HG03575 (cell line): ENCODE measurements around the gene MPP3.
"Not testable (repeated sequence)": the region's sequence is repeated elsewhere in the genome, so short reads cannot be mapped to it uniquely, and the experiment has no call there.

Experiments used
- ATAC-seq: cut with Tn5 transposase; IDR thresholded peaks from one replicate; pipeline ENCODE4 v1.9.1; 2021; ENCODE audit not compliant: unreplicated experiment, insufficient number of reproducible peaks, low FRiP score; ENCODE audit errors: extremely low read depth

The MPP3 gene

GRCh38 chr17:43832976-43833829 is at the start of gene MPP3:
Gene MPP3 (minus strand): TSS chr17:43833146. CDS start chr17:43831906, 1,240 bp downstream.
- ATAC-seq: no peak

- no peak for ATAC-seq
These were observed 49.0 kb upstream of the MPP3 start for GRCh38 chr17:43881758-43882505.

- no peak for ATAC-seq
These were observed 48.2 kb upstream of the MPP3 start for GRCh38 chr17:43881181-43881580.

- no peak for ATAC-seq
These were observed 47.6 kb upstream of the MPP3 start for GRCh38 chr17:43880420-43880991.

DNA sequence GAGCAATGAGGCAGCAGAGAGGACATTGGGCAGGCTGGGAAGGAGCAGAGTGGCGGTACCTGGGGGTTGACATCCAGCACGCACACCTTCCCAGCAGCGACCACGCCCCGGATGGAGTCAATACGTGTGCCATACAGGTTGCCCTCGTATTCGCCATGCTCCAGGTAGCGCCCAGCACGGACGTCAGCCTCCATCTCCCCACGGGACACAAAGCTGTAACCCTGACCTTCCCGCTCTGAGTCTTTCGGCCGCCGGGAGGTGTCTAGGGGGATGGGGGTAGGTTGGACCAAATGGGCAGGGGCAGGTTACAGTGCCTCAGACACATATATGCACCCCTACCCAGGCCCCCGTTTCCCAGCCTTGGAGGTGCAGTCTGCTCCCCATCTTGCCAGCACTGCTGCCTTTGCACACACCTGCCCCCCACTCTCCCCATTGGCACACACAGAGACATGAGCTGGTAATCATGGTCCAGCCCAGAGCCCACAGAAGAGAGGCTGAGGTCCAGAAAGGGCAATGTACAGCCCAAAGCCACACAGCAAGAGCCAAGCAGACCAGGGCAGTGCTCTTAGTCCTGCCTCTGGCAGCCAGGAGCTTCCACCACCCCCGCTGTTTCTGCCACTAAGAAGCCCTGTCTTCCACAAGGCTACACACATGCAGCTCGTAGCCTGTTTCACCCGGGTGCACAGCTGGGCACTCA is 46.9 kb upstream of the MPP3 start:
- ATAC-seq: no peak

GRCh38 chr17:43878260-43879175 is 45.6 kb upstream of the MPP3 start:
- ATAC-seq: no peak

- ATAC-seq: no peak
These were observed 44.7 kb upstream of the MPP3 start for GRCh38 chr17:43877451-43878155.

- ATAC-seq: no peak
These were observed 44.1 kb upstream of the MPP3 start for GRCh38 chr17:43877031-43877430.

DNA sequence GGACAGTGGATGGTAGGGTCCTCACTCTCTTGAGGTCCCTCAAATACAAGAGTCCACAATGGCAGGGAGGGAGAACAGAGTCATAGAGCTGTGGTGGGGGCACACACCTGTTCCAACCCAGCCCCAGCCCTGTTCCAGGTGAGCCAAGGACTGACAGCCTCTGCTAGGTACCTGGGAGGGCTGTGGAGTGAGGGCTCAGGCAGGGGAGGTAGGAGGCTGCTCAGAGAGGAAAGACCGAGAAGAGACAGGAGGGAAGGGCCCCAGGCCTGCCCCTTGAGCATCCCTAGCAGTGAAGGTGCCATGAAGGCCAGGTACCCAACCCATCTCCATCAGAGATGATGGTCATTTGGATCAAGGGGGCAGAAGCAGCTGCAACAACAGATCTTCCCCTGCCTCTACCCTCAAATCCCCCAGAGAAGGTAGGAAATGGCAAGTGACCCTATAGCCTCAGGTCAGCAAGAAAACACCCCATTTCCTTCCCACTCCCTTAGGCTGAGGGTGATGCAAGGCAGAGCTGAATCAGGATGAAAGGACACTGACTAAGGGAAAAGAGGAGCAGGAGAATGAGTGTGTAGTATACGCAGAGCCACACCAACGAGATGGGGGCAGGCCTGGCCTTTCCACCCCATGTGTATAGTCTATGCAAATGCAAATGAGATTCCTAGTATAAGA is 42.7 kb upstream of the MPP3 start:
- no peak for ATAC-seq

DNA sequence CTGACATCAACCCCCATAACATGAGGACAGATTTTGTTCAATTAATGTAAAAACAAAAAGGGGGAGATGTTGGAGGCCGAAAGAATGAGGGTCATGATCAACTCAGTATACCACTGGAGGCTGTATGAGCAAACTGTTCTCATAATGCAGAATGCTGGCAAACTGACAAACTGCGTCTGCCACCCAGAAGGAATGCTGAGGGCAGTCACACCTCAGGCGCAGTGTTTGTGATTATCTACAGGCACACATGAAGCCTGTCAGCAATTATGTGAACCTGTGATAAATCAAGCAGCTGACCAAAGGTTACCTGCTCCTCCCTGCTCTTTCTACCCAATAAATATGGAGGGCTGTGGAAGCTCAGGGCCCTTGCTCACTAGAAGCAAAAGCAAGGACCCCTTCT is 41.3 kb upstream of the MPP3 start:
- no peak for ATAC-seq

DNA sequence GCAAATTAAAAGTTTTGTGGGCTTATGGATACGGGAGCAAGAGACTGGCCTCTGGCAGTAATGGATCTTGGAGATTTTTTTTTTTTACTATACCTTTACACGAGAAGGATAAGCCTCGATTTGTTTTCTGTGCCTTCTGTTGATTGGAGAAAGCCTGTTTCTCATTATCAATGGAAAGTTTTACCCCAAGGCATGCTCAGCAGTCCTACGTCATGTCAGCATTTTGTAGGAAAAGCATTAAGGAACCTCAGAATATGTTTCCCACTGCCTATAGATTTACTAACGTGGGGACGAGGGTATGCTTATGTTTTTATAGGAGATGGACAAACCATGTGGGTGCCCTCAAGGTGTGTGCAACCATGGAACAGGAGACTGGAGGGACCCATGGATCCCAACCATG is 40.9 kb upstream of the MPP3 start:
- no peak for ATAC-seq

DNA sequence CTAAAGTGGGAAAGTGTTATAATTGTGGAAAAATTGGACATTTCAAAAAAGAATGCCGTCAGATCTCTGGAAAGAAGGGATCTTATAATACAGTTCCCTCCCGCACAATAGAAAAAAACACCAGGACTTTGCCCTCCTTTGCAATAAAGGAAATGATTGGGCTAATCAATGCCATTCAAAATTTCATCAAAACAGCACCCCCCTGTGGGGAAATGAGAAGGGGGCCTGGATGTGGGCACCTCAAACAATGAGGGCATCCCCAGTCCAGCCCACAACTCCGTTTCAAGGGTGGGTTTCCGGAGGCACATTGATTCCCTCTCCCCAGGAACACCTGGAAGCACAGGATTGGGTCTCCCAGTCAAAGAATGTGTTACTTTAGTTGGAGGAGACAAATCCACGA is 40.1 kb upstream of the MPP3 start:
- ATAC-seq: no peak

DNA sequence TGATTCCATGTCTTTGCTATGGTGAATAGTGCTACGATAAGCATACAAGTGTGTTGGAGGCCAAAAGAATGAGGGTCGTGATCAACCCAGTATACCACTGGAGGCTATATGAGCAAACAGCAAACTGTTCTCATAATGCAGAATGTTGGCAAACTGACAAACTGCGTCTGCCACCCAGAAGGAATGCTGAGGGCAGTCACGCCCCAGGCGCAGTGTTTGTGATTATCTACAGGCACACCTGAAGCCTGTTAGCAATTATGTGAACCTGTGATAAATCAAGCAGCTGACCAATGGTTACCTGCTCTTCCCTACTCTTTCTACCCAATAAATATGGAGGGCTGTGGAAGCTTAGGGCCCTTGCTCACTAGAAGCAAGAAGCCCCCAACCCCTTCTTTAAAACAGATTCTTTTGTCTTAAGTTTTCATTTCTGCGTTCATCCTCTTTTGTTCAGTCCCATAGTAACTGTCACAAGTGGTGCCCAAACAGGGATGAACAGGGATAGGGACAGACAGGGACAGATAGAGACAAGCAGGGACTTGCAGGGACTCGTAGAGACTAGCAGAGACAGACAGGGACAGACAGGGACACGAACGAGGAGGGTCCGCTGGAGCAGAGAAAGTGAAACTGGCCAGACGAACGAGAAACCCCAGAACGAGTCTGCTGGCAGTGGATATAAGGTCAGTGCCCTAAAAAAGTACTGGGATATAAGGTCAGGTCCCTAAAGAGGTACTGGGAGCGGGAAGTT is 39.2 kb upstream of the MPP3 start:
- ATAC-seq: no peak

DNA sequence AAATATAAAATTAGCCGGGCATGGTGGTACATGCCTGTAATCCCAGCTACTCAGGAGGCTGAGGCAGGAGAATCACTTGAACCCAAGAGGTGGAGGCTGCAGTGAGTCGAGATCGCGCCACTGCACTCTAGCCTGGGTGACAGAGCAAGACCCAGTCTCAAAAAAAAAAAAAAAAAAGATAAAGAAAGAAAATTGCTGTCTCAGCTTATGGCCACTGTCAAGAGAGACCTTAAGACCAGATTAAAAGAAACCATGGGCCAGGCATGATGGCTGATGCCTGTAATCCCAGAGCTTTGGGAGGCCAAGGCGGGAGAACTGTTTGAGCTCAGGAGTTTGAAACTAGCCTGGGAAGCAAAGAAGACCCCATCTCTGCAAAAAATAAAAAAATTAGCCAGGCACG is 36.1 kb upstream of the MPP3 start:
- ATAC-seq: not testable (repeated sequence)

DNA sequence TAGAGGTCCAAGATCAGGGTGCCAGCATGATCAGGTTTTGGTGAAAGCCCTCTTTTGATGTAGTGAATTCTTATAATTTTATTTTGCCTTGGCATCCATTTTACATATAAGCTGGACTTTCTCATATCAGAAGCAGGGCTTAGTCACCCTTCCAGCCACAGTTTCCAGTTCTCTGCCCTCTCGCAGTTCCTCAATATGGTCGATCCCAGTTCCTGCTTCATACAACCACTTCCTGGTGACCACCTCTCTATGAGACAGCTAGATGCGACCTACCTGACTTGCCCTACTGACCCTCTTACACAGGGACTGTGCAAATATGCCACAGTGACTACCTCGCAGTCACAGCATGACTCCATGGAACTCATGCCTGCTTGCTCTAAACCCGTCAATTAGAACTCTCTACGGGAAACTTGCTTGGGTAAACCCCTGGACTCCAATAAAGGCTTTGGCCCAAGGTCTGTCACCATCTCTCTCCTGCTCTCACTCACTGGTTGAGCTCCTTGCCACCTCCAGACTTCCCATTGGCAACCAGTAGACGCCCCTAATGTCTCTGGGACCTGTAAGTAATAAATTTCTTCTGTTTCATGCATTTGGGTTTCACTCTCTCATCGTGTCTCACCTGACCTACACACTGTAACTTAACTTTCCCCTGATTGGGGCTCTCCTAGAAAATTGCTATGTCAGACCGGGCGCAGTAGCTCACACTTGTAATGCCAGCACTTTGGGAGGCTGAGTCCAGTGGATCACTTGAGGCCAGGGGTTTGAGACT is 35.5 kb upstream of the MPP3 start:
- no peak for ATAC-seq
